Measurements from ENCODE around the gene LPAR6. TPM values are rescaled to one million over a fixed set of nuclear protein-coding genes. Genes with fewer than 3 reads are reported as not detected.
"Not testable (repeated sequence)": the region's sequence is repeated elsewhere in the genome, so short reads cannot be mapped to it uniquely, and the experiment has no call there.

LPAR6 gene, protein sequence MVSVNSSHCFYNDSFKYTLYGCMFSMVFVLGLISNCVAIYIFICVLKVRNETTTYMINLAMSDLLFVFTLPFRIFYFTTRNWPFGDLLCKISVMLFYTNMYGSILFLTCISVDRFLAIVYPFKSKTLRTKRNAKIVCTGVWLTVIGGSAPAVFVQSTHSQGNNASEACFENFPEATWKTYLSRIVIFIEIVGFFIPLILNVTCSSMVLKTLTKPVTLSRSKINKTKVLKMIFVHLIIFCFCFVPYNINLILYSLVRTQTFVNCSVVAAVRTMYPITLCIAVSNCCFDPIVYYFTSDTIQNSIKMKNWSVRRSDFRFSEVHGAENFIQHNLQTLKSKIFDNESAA
- total RNA-seq, result 5.1 and 6.2 TPM in 2 replicates

DNA sequence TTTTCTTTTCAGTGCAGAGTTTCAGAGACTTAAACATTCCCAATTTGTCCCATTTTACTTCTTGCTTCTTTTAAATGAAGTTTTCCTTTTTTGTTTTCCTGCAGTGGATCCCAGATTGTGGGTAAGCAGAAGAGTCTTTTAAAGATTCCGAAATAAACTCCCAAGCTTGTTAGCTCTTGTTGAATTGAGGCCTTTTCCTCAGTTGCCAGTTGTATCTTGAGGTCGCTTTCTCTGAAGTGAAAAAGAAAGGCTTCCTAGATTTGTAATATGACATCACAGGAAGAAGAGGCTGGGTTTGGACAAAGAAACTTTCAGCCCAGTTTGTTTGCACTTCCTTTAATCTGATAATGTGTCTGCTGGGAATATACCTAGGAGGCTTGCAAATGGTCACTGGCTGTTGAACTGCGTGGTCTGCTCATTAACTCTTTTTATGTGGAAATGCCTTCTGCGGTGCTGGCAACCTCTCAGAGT, at the start of gene LPAR6:
LPAR6 (minus strand) TSS at position 233 of the 471 bp plus-strand sequence. CDS start 690 bp downstream, outside the sequence.
- no peak for DNase-seq (ENCODE audit: low read depth)
- Histone ChIP-seq H3K4me3 (ENCODE audit: low read depth, low read length) (peak within 1 kb of the TSS; percentile 50), H3K36me3 (ENCODE audit: control insufficient read depth, insufficient read depth, low read length) (no peaks in the 10 kb centered on the region), H3K27me3 (ENCODE audit: control insufficient read depth, insufficient read depth, low read length) (no peaks in the 10 kb centered on the region)
- TF ChIP-seq, protein P1, sequence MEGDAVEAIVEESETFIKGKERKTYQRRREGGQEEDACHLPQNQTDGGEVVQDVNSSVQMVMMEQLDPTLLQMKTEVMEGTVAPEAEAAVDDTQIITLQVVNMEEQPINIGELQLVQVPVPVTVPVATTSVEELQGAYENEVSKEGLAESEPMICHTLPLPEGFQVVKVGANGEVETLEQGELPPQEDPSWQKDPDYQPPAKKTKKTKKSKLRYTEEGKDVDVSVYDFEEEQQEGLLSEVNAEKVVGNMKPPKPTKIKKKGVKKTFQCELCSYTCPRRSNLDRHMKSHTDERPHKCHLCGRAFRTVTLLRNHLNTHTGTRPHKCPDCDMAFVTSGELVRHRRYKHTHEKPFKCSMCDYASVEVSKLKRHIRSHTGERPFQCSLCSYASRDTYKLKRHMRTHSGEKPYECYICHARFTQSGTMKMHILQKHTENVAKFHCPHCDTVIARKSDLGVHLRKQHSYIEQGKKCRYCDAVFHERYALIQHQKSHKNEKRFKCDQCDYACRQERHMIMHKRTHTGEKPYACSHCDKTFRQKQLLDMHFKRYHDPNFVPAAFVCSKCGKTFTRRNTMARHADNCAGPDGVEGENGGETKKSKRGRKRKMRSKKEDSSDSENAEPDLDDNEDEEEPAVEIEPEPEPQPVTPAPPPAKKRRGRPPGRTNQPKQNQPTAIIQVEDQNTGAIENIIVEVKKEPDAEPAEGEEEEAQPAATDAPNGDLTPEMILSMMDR (IDR thresholded peaks at IDR 0.05; ENCODE audit: insufficient read depth, low read length, poor library complexity, severe bottlenecking), result no peak

DNA sequence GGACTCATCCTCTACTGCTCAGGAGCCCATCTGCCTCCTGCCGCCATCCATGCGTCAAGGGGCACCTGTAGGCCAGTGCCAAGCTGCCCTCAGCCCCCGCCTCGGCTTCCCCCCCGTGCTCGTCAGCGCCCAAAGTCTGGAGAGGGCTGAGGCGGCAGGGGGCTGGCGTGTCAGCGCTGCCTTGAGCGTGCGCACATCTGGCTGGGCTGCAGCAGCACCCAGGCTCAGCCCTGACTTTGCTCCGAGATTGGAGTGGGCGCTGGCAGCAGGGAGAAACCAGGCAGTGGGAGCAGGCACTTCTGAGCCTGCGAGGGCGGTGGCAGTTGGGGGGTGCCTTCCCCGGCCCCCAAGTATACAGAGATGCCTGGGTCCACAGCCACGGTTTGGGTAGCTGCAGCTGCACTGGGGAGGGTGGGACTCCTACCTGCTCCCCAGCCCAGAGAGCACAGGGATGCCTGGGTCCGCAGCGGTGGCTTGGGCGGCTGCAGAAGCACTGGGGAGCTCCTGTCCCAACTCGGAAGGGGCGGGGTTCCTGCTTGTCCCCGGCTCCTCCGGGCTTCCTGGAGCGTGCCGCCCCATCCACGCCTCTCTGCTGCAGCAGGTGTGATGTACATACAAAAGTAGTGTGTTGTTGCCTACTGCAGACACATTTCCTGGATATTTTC, 44.8 kb upstream of the LPAR6 start:
- H3K4me3 ChIP-seq (ENCODE audit: low read depth, low read length), result no peak overlapping the region
- TF ChIP-seq, protein P1 (IDR thresholded peaks at IDR 0.05; ENCODE audit: insufficient read depth, low read length, poor library complexity, severe bottlenecking), result no peak
- H3K27me3 ChIP-seq (ENCODE audit: control insufficient read depth, insufficient read depth, low read length), result no peaks in the 10 kb centered on the region
- peaks cover 1% of the 10 kb centered on the region for H3K36me3 ChIP-seq (ENCODE audit: control insufficient read depth, insufficient read depth, low read length)
- no peak for DNase-seq (ENCODE audit: low read depth)

DNA sequence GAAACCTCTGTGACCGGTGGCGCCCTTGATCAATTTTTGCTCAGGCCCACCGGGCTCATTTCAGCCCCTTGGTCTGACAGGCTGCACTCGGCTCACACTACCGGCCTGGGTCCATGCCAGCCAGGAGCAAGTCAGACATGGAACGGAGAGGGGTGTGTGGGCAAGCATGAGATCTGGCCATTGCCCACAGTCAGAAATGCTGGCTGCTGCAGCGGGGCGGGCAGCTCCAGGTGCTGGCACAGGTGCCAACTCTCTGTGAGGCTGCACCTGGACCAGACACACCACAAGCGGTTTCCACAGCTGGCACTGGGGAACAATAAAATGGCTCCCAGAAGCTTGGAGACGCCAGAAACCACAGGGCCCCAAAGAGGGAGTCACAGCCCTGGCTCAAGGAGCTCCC, 43.6 kb upstream of the LPAR6 start:
- Histone ChIP-seq H3K27me3 (ENCODE audit: control insufficient read depth, insufficient read depth, low read length) (no peaks in the 10 kb centered on the region), H3K36me3 (ENCODE audit: control insufficient read depth, insufficient read depth, low read length) (peaks cover 1% of the 10 kb centered on the region), H3K4me3 (ENCODE audit: low read depth, low read length) (no peak overlapping the region)
- TF ChIP-seq, protein P1 (IDR thresholded peaks at IDR 0.05; ENCODE audit: insufficient read depth, low read length, poor library complexity, severe bottlenecking), result no peak
- DNase-seq (ENCODE audit: low read depth), result no peak

GRCh38 chr13:48451196-48451595, 38.3 kb upstream of the LPAR6 start:
- H3K36me3 ChIP-seq (ENCODE audit: control insufficient read depth, insufficient read depth, low read length); DNase-seq (ENCODE audit: low read depth): not testable (repeated sequence)

DNA sequence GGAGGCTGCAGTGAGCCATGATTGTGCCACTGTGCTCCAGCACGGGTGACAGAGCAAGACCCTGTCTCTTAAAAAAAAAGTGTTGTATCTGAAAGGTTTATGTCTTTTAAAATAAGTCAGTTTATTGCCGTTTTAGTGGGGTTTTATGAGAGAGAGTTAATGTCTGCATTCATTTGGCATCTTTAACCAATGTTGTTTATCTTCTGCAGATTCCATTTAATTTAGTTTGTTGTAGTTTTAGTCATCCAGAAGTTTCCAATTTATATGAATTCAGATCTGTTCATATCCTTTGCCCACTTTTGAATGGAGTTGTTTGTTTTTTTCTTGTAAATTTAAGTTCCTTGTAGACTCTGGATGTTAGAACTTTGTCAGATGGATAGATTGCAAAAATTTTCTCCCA, 36.7 kb upstream of the LPAR6 start:
- DNase-seq (ENCODE audit: low read depth), result no peak
- Histone ChIP-seq H3K27me3 (ENCODE audit: control insufficient read depth, insufficient read depth, low read length) (no peaks in the 10 kb centered on the region), H3K36me3 (ENCODE audit: control insufficient read depth, insufficient read depth, low read length) (peaks cover 1% of the 10 kb centered on the region), H3K4me3 (ENCODE audit: low read depth, low read length) (no peak overlapping the region)
- TF ChIP-seq, protein P1 (IDR thresholded peaks at IDR 0.05; ENCODE audit: insufficient read depth, low read length, poor library complexity, severe bottlenecking), result no peak

More at GRCh38 chr13:48451196-48451595, 38.3 kb upstream of the LPAR6 start:
- not testable (repeated sequence) for H3K4me3 ChIP-seq (ENCODE audit: low read depth, low read length); H3K27me3 ChIP-seq (ENCODE audit: control insufficient read depth, insufficient read depth, low read length)

GRCh38 chr13:48448959-48449614, 36.2 kb upstream of the LPAR6 start:
- Histone ChIP-seq H3K27me3 (ENCODE audit: control insufficient read depth, insufficient read depth, low read length) (no peaks in the 10 kb centered on the region), H3K4me3 (ENCODE audit: low read depth, low read length) (no peak overlapping the region), H3K36me3 (ENCODE audit: control insufficient read depth, insufficient read depth, low read length) (no peaks in the 10 kb centered on the region)
- DNase-seq (ENCODE audit: low read depth), result no peak
- TF ChIP-seq, protein P1 (IDR thresholded peaks at IDR 0.05; ENCODE audit: insufficient read depth, low read length, poor library complexity, severe bottlenecking), result no peak
